Measurements from ENCODE around the gene LAMTOR4.
"Not testable (repeated sequence)": the region's sequence is repeated elsewhere in the genome, so short reads cannot be mapped to it uniquely, and the experiment has no call there.

LAMTOR4 gene

GRCh38 chr7:100171087-100171681, 22.5 kb downstream of the LAMTOR4 start:
- no peak for DNase-seq (ENCODE audit: low read depth)

GRCh38 chr7:100171840-100172239, 23.1 kb downstream of the LAMTOR4 start:
- DNase-seq (ENCODE audit: low read depth) = no peak

DNA sequence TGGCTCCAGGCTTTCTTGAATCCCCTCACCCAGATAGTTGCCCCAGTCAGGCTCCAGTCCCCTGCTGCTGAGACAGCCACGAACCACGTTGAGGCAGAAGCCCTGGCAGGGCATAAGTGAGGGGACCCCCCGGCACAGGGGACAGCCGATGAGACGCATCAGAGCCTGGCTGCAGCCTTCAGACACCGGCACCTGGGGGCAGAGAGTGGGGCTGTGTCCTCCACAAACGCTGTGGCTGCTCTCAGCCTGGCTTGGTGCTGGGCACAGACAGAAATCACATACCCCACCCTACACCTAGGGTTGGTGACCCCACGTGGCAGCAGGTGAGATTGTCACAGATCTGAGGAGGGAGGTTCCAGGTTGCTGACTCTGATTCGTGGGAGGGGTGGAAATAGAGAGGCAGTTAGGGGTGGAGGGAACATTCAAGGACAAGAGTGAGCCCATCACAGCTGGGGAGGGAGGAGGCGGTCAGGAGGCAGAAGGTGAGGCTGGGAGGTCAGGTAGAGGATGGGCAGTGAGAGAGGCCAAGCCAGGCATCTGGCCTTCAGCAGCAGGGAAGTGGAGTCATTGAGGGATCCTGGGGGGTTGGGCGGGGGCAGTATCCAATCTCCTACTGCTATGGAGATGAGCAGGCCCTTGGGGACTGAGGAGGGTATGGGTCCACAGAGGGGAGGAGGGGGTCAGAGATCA, 25.2 kb downstream of the LAMTOR4 start:
- no peak for DNase-seq (ENCODE audit: low read depth)

GRCh38 chr7:100174582-100174981, 25.9 kb downstream of the LAMTOR4 start:
- DNase-seq (ENCODE audit: low read depth) = no peak

GRCh38 chr7:100175296-100175935, 26.7 kb downstream of the LAMTOR4 start:
- no peak for DNase-seq (ENCODE audit: low read depth)

- DNase-seq (ENCODE audit: low read depth) = no peak
Measured at GRCh38 chr7:100176096-100177044, 27.7 kb downstream of the LAMTOR4 start.

- peak; percentile 92 for DNase-seq (ENCODE audit: low read depth)
Measured at GRCh38 chr7:100177045-100178001, 28.6 kb downstream of the LAMTOR4 start, which contains the start of the genes GPC2 and STAG3. GPC2 (minus strand) TSS chr7:100177381; CDS start chr7:100177199, 182 bp downstream. STAG3 (plus strand) TSS chr7:100177918; CDS start chr7:100180557, 2,639 bp downstream.

- not testable (repeated sequence) for DNase-seq (ENCODE audit: low read depth)
Measured at GRCh38 chr7:100180084-100180483, 31.4 kb downstream of the LAMTOR4 start.

DNA sequence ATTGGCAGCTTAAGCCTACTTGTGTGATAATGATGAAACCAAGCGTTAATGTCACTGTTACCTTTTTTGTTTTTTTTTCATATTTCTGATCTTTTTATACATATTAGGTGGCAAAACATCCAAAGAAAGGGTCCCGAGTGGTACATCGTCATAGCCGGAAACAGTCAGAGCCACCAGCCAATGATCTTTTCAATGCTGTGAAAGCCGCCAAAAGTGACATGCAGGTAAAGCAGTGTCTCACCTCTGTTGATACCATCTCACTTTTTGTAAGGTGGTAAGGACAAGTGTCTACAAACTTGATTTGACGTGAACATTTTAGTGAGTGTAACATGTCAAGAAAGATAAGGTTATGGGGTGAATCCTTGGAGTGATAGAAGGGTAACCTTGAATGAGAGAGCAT, 33.9 kb downstream of the LAMTOR4 start:
- DNase-seq (ENCODE audit: low read depth) = not testable (repeated sequence)

GRCh38 chr7:100183090-100183489, 34.4 kb downstream of the LAMTOR4 start:
- not testable (repeated sequence) for DNase-seq (ENCODE audit: low read depth)

- no peak for DNase-seq (ENCODE audit: low read depth)
Measured at GRCh38 chr7:100185726-100186125, 37.0 kb downstream of the LAMTOR4 start.

- no peak for DNase-seq (ENCODE audit: low read depth)
Measured at GRCh38 chr7:100189061-100189460, 40.3 kb downstream of the LAMTOR4 start.

- no peak for DNase-seq (ENCODE audit: low read depth)
Measured at GRCh38 chr7:100190048-100190711, 41.5 kb downstream of the LAMTOR4 start.

- DNase-seq (ENCODE audit: low read depth) = no peak
Measured at GRCh38 chr7:100191775-100192174, 43.1 kb downstream of the LAMTOR4 start.

DNA sequence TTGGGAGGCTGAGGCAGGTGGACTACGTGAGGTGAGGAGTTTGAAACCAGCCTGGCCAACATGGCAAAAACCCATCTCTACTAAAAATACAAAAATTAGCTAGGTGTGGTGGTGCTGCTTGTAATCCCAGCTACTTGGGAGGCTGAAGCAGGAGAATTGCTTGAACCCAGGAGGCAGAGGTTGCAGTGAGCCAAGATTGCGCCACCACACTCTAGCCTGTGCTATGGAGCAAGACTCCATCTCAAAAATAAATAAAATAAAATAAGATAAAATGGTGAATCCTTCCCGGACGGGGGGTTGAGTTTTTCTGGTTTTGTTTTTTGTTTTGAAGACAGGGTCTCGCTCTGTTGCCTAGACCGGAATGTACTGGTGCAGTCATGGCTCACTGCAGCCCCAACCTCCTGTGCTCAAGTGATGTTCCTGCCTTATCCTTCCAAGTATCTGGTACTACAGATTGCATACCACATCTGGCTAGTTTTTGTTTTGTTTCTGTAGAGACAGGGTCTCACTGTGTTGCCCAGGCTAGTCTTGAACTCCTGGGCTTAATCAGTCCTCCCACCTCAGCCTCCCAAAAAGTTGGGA, 43.7 kb downstream of the LAMTOR4 start:
- not testable (repeated sequence) for DNase-seq (ENCODE audit: low read depth)

- no peak for DNase-seq (ENCODE audit: low read depth)
Measured at GRCh38 chr7:100192969-100193368, 44.3 kb downstream of the LAMTOR4 start.

DNA sequence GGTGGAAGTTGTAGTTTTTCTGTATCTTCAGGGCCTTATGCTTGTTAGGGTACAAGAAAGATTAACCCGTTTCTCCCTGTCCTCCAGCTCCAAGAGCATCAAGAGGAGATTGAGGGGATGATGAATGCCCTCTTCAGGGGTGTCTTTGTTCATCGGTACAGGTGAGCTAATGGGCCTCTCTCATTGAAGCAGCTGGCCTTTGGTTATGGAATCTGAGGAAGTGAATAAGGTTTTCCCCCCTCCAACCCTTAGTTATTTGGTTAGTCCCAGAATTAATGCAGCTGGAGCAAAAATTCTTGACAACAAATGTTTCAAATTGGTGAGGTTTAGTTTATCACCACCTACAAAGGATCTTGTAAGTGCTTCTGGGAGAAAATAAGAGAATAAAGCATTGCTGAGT, 46.5 kb downstream of the LAMTOR4 start:
- DNase-seq (ENCODE audit: low read depth) = no peak

DNA sequence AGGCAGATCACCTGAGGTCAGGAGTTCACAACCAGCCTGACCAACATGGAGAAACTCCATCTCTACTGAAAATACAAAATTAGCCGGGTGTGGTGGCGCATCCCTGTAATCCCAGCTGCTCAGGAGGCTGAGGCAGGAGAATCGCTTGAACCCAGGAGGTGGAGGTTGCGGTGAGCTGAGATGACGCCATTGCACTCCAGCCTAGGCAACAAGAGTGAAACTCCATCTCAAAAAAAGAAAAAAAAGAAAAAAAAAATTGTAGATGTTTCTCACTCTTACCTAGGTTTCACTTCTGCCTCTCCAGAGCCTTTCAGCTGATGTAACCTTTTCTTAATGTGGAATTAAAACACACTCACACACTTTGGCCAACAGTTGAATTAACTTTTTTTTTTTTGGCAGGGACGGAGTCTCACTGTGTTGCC, 47.2 kb downstream of the LAMTOR4 start:
- DNase-seq (ENCODE audit: low read depth) = not testable (repeated sequence)

DNA sequence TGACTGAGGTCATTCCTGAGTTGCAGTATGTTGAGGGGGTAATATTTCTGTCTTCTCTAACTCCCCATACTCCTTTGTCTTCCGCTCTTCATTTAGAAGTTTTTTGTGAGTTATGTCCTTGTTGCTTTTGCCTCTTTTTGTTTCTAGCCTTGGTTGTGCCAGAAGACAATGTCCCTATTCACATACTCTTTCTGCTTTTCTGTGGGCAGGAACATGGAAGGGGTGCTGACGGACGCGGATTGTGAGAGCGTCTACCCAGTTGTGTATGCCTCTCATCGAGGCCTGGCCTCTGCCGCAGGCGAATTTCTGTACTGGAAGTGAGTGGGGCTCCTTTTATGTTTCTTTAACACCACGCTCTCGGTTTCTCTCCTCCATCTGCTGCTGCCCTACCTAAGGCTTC, 49.5 kb downstream of the LAMTOR4 start:
- DNase-seq (ENCODE audit: low read depth) = no peak

GRCh38 chr7:100200693-100201092, 52.0 kb downstream of the LAMTOR4 start:
- no peak for DNase-seq (ENCODE audit: low read depth)

Data from activated T-helper 1 cell treated with Interleukin-2 at 50 U/mL for 16 hours (primary cell).